CD1c-positive myeloid dendritic cell (primary cell): ENCODE measurements around the gene CACNA1S.

ENCODE experiments used
- DNase-seq: peaks from one replicate; pipeline ENCODE4 v3.0.0-alpha.2; 2016; ENCODE audit errors: extremely low spot score

CACNA1S gene

DNA sequence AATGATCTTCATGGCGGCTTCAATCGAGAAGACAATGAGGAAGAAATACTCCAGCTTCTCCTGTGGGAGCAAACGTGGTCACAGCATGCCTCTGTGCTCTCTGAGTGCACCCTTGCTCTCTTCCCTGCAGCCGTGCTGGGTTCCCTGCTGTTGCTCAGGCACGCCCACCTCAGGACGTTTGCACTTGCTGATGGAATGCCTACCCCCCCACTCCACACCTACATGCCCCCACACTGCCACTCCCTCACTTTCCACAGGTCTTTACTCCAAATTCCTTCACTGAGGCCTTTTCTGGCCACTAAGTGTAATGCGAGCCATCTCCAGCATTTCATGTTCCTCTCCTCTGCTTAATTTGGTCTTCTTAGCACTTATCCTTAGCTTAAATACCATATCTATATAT is 18.3 kb downstream of the CACNA1S start:
- no peak for DNase-seq

DNA sequence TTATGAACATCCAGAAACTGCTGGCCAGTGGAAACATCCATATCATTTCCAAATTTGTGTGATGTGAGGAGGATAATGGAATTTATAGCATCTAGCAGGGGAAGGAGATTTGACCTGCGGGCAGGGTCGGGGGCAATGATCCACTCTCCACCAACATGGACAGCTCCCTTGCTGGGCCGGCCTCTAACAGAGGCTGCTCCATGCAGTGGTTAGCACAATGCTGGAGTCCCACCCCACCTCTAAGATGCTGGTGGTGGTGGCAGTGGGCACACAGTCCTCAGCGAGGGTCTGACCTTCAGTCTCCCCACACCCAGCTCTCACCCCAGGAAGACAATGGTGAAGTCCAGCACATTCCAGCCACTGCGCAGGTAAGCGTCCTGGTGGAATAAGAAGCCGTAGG is 18.7 kb downstream of the CACNA1S start:
- DNase-seq, result no peak

DNA sequence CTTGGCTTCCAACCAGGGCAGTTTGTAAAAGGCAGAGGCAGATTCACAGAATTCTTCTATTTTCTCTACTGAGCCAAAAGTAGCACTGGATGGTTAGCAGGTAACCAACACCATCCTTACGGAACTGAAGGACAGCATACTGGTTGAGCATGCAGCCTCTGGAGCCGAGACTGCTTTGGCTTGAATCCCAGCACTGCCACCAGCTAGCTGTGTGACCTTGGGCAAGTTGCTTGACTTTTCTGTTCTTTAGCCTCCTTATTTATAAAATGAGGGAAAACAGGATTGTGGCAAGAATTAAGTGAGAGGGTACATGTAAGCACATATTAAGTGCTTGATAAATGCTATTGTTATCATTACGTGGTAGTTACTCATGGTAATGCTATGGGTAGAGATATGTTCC is 19.5 kb downstream of the CACNA1S start:
- DNase-seq, result no peak

DNA sequence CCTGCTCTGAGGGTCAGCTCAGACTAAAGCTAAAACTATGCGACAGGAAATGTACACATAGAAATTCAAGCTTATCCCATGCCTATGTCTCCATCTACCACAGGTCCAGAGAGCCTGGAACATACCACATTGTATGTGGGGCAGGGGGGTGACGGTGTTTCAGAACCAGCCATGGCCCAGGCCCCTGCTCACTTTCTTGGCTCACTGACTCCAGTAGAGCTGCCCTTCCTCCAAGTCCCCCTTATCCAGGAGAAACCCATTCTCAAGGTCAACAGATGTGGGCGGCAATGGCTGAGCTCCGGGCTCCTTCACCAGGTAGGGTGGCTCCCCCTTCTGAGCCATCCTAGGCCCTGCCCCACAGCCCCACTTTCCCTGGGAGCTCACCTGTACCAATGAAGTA is 21.0 kb downstream of the CACNA1S start:
- DNase-seq, result no peak

DNA sequence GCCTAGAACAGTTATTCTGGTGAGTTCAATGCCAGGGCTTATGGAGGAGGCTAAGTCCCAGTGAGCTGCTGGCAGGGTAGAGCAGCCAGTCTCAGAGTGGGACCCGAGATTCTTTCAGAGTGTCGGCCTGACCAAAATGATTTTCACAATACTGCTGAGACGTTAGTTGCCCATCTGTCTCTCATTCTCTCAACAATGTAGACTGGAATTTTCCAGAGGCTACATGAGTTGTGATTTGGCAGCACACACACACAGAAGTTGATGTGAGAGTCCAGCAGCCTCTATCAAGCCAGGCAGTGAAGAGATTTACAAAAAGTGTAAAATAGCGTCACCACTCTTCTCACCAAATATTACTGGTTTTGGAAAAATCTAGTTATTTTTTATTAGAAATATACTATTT is 21.7 kb downstream of the CACNA1S start:
- no peak for DNase-seq

DNA sequence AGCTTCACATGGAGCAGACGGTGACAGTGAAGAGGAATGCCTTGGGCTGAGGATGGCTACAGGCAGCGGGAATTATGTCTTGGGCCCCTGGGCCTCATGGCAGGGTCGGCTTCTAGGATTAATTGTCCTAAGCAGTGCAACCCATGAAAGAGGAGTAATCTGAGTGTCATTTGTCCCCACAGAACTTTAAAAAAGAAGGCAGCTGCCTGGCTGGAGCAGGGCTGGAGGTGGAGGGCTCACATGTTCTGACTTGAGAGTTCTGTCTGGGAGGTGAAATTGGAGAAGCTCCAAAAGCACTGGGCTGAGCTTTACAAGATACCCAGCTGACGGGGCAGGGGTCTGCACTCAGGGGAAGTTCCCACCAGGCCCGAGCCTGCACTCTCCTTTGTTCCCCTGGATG is 22.6 kb downstream of the CACNA1S start:
- no peak for DNase-seq

DNA sequence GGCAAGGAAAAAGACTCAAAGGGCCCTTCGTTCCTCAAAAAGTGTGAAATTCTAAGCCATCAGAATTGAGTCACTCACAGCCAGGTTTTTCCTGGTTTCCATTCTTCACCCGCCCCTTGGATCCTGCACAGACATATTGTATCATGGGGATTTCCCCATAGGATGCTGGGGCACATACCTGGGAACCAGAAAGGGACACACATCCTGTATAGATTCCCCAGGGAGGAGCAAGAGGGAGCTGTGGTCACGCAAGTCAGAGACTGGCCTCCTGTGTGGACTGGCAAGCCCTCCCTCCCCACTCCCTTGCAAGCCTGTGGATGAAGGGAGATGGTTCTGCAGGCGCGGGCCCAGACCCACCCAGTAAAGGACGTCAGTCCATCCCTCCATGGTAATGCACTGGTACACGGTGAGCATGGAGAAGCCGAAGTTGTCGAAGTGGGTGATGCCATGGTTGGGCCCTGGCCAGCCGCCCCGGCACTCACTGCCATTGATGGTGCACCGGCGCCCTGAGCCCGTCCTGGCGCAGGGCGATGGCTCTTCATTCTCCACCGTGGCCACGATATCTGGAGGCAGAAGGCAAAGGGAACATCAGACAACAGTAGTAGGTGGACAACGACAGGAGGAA is 23.2 kb downstream of the CACNA1S start:
- DNase-seq, result no peak

DNA sequence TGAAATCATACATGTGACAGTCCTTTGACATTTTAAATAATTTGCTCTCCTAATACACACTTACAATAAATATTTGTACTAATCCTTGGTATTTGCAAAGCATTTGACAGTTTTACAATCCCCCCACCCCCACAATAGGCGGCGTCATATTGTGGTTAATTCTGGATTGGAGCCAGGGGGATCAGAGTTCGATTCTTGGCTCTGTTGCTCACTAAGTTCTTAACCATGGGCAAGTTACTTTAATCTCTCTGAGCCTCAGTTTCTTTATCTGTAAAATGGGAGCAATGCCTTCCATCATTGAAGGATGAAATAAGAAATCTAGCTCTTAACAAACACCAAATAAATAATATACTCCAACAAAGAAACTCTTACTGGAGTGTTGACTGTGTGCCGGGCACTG is 23.8 kb downstream of the CACNA1S start:
- DNase-seq, result no peak

DNA sequence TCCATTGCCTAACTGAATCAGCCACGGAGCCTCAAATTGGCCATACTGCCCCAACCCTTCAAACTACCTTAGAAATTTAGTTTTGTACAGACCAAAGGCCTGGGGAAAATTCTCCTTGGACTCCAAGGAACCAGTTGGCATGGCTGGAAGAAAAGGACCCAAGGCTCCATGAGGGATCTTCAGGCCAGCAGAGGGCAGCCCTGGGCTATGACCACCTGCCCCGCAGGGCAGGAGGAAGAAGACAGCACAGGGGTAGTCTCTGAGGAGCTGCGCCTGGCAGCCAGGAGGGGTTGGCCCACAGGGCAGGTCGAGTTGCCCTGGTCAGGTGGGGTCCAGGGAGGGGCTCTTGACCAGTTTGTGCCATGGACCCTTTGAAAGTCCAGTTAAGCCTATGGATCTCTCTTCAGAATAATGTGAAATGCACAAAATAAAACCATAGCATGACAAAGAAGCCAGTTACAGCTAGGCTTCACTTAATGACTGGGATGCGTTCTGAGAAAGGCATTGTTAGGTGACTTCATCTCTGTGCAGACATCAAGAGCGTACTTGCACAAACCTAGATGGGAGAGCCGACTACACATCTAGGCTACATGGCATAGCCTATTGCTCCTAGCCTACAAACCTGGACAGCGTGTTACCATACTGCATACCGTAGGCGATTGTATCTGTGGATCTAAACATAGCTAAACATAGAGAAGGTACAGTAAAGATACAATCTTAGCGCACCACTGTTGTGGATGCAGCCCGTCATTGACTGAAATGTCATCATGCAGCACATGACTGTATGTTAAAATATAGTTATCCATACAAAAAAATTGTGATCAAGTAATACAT is 26.1 kb downstream of the CACNA1S start:
- peak; percentile 43 for DNase-seq

DNA sequence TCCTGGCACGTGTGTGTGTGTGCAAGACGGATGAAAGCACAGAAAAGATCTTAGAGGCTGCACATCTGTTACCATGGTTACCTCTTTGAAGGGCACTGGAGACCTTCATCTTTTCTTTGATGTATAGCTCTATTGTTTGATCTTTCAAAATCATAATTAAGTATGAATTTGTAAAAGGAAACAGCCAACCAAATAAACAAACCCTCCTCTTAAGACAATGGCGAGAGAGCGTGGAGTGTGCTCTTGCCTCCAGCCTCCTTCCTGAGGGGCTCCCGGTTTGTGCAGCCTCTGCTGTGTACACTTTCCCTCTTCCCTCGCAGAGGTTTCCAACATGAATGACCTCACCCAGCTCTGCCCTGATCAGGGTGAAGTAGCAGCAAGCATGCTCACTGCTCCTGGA is 27.9 kb downstream of the CACNA1S start:
- DNase-seq, result no peak

DNA sequence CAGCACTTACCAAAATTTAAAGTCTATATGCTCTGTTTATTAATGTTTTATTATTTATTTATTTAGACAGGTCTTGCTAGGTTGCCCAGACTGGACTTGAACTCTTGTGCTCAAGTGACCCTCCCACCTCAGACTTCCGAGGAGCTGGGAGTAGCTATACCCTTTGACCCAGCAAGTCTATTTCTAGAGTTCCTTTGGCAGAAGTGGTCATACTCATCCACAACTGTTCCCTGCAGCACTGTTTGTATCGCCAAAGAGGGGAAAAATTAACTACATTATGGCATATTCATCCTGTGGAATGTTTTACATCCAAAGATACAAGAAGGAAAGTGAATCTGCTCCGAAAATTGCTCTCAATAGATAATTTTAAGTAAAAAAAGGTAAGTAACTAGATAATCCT is 28.5 kb downstream of the CACNA1S start:
- no peak for DNase-seq

DNA sequence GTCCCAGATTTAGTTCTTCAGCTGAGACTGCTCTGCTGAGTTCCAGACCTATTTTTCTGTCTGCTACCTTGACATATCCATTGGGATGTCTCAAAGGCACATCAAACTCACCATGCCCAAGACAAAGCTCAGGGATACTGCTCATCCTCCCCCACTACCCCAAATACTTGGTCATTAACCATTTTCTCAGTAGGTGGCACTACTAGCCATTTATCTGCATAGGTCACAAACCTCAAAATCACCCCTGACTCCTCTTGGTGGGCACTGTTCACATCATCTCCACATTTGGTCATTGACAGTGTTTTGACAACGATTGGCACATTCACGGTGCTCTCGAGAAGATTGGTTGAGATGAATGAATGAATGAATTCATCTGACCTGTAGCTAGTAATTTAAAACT is 32.1 kb downstream of the CACNA1S start:
- no peak for DNase-seq

DNA sequence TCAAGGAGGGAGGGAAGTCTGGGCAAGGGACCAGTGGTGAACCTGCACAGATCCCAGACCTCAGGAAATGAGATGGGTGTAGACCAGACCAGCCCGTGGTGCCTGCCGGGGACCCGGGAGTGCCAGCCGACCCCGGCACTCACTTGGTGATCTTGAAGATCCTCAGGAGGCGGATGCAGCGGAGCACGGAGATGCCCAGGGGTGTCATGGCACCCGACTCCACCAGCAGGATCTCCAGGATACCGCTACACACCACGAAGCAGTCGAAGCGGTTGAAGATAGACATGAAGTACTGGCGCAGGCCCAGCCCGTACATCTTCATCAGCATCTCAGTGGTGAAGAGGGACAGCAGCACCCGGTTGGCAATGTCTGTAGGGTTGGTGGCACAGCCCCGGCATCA is 34.5 kb downstream of the CACNA1S start:
- DNase-seq, result no peak

DNA sequence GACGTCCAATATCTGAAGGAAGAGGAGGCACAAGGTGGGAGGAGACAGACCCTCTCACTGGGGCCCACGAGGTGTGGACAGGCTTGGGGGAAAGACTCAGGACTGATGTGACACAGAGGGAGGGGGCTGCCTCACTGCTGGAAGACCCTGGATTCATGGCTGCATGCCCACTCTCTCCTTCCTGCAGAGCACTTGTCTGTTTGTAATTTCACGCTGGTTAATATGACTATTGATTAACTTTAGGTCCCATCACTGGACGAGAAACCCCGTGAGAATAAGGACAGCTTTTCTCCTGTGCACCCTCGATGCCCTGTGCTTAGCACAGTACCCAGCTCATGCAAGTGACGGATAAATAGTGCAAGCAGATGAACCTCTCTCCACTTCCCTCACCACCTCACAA is 35.1 kb downstream of the CACNA1S start:
- DNase-seq, result no peak

DNA sequence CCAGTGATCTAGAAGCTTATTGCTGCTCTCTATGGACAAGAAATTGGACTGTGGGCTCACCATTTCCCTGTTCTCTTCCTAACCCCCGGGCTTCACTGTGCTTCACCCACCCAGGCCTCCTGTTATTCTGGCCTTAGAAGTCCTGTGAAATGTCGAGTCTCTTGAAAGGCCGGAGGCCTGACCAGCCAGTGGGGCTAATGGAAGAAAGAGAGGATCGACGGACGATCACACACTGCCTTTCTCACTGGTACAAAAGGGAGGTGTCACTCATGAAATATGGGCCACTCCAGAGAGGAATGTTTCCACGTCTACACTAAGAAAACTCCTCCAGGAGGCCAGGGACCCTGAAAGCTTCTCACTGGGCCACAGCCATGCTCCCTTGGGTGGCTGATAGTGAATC is 36.1 kb downstream of the CACNA1S start:
- no peak for DNase-seq

DNA sequence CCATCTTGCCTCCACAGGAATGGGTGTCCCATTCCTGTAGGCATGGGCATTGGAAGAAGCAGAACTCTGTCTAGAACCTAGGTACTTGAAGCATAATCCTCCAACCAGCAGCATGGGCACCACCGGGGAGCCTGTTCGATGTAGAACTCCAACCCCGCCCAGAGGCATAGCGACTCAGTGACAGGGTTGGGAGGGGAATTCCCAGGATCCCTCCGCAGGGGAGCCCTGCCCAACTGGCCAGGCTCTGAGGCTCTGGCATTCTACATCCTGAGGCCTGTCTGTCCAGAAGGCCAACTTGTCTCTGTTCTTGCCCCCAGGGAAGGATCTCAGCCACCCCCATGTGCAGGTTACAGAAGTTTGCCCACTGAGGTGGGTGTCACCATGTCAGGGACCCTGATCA is 38.2 kb downstream of the CACNA1S start:
- no peak for DNase-seq

DNA sequence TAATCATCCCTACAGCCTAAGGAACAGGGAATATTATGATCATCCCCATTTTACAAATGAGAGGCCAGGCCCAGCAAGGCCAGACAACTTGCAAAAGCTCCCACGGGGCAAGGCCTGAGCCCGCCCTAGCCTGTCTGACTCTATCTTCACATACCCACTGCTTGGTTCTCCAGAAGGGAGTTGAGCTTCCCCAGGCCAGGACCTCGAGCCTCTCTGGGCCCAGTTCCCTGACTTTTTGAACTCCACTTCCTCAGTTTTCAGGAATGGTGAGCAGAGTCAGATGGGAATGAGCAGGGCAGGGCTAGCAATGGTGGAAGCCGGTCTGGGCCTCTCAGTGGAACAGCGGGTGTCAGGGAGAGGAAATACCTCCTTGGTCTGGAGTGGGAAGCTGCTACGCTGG is 39.3 kb downstream of the CACNA1S start:
- no peak for DNase-seq

DNA sequence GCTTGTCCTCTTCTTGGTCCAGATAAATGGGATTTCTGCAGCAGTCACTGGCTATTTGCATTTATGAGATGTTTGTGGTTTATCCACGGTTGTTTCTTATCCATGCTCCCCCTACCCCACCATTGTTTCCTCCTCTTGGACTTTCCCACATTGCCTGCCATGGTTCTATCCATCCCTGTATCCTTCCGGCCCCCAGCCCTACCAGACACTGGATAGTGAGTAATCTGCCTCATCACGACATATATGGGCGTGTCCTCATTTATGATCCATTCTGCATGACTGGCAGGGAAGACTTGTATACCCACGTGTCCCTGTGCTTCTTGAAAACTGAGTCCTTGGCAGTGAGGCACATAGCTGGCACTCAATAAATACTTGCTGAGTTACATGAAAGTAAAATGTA is 40.1 kb downstream of the CACNA1S start:
- DNase-seq, result no peak

DNA sequence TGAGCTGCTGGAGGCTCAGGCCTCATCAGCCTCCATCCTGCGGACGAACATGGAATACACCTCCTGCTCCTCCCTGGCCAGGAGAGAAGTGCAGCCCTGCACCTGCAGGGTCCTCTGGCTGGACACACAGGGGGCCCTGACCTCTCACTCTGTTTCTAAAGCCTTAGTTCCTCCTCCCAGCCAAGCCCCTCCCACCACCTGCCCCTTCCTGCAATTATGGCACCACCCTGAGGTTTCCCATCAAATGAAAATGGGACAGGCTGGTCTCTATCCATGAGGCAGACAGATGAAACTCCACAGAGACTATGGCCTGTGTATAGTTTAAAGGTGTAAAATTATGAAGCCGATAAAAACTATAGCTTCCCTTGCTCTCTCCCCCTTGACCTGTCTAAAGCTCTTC is 42.6 kb downstream of the CACNA1S start:
- no peak for DNase-seq

DNA sequence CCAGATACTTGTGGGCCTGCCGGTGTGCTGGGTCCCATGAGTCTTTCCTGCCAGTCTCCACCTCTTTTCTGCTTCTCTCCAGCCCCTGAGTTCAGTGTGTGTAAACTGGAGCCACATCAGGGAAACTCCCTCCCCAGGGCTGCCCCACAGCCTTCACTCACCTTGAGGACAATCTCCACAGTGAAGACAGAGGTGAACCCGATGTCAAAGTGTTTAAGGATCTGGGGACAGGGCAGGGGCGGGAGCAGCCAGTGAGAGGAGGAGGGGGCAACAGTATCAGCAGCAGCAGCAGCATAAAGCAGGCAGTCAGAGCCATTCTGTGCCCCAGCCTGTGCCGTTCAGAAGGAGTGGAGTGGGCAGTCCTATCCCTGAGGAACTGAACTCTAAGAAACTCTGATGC is 43.2 kb downstream of the CACNA1S start:
- no peak for DNase-seq

DNA sequence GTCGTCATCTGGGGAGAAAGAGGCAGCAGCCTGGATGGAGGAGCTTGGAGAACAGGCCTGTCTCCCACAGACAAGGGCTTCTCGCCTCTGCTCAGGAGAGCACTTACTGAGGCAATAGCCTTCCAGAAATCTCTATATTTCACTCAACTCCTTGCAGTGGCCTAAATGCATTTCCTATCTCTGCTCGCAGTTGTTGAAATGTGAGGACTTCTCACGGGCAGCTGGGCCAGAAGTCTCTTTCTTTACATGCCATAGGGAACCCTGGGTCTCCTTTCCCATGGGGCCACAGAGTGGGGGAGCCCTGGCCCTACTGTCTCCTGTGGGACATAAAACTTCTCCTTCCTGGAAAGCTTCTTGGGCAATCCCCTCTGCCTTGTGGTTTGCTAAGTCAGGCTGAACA is 45.2 kb downstream of the CACNA1S start:
- DNase-seq, result no peak

DNA sequence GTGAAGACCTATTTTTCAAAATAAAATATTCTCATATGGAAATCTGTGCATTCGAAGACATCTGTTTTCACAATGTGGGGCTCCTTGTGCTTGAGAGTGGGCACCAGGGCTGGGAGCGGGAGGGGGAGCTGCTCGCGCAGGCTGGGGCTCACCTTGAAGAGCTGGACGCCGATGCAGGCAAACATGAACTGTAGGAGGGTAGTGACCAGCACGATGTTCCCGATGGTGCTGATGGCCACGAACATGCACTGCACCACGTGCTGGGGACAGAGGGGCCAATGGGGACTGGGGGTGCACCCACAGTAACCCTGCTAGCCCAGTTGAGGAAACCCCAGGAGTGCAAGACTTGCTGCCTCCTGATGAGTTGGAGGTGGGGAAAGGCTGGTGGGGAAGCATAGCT is 46.5 kb downstream of the CACNA1S start:
- DNase-seq, result no peak

DNA sequence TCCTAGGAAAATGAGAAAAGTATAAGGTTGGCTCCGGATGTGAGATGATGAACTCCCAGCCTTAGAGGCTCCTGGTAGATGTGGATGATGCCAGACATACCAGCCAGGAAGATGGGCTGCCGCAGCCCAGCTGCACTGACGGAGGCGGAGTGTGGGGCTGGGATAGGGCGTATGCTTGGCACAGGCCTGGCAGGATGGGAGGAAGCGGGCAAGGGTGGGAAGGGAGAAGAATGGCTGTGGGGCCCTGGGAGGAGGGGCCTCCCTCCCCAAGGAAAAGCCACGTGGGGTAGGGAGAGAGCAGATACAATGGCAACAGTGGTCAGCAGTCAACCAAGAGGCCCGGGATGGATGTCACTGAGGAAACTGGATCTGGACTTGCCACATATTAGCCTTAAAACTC is 47.4 kb downstream of the CACNA1S start:
- no peak for DNase-seq

DNA sequence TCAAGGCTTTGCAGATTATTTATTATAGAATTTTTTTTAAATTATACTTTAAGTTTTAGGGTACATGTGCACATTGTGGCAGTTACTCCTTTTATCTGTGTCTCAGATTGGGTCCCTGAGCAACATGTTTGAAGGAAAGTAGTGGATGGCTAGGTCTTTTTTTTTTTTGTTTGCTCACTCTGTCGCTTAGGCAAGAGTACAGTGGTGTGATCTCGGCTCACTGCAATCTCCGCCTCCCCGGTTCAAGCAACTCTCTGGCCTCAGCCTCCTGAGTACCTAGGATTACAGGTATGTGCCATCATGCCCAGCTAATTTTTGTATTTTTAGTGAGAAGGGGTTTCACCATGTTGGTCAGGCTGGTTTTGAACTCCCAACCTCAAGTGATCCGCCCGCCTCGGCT is 49.1 kb downstream of the CACNA1S start:
- DNase-seq, result no peak
